GM23338 (cell line): ENCODE measurements around the gene PRPF19. TPM values are rescaled to one million over a fixed set of nuclear protein-coding genes. Genes with fewer than 3 reads are reported as not detected.
A peak's percentile ranks its signal among the peaks of the same experiment; 100 is the strongest.

Experiments
- ATAC-seq: fragments of 200-7000 bp; cut with Tn5 transposase; 3 replicates; pipeline ENCODE4 v1.9.1; 2020
- DNase-seq: peaks from one replicate; pipeline ENCODE4 v3.0.0-alpha.2; 2015; ENCODE audit warnings: low spot score
- H2AFZ ChIP-seq: fragments of 200-600 bp; sonication (generic); 2 replicates; pipeline ENCODE4 v1.8.0; 2016; ENCODE audit warnings: antibody characterized with exemption, mild to moderate bottlenecking, moderate library complexity
- H3F3A ChIP-seq: fragments of 200-600 bp; sonication (generic); replicated peaks from 2 replicates; pipeline ENCODE4 v1.8.0; 2017; ENCODE audit warnings: antibody characterized with exemption, mixed run types, low read depth
- H3K27ac ChIP-seq: fragments of 200-600 bp; sonication (generic); 2 replicates; pipeline ENCODE4 v1.6.1; 2016; ENCODE audit warnings: low read depth
- H3K27me3 ChIP-seq: fragments of 200-600 bp; sonication (generic); 2 replicates; pipeline ENCODE4 v1.8.0; 2016; ENCODE audit warnings: mild to moderate bottlenecking, mixed run types, moderate library complexity; ENCODE audit not compliant: insufficient read depth
- H3K36me3 ChIP-seq: fragments of 200-600 bp; sonication (generic); 2 replicates; pipeline ENCODE4 v1.8.0; 2016; ENCODE audit warnings: mild to moderate bottlenecking; ENCODE audit not compliant: insufficient read depth
- H3K4me1 ChIP-seq: fragments of 200-600 bp; sonication (generic); 2 replicates; pipeline ENCODE4 v1.8.0; 2016; ENCODE audit warnings: mild to moderate bottlenecking, moderate library complexity; ENCODE audit not compliant: insufficient read depth
- H3K4me2 ChIP-seq: fragments of 200-600 bp; sonication (generic); 2 replicates; pipeline ENCODE4 v1.7.1; 2017; ENCODE audit warnings: mixed run types
- H3K4me3 ChIP-seq: fragments of 200-600 bp; sonication (generic); 2 replicates; pipeline ENCODE4 v1.6.1; 2016; ENCODE audit warnings: mixed run types
- H3K79me2 ChIP-seq: fragments of 200-600 bp; sonication (generic); replicated peaks from 2 replicates; pipeline ENCODE4 v1.8.0; 2017; ENCODE audit warnings: mild to moderate bottlenecking; ENCODE audit not compliant: insufficient read depth
- H3K9me2 ChIP-seq: fragments of 200-600 bp; sonication (generic); 2 replicates; pipeline ENCODE4 v1.8.0; 2017; ENCODE audit not compliant: insufficient read depth
- H4K20me1 ChIP-seq: fragments of 200-600 bp; sonication (generic); replicated peaks from 2 replicates; pipeline ENCODE4 v1.8.0; 2017; ENCODE audit warnings: mild to moderate bottlenecking; ENCODE audit not compliant: insufficient read depth
- H3K27ac Mint-ChIP-seq: 2 replicates; pipeline ENCODE4 v1.8.0; 2020; ENCODE audit warnings: inconsistent platforms, mild to moderate bottlenecking, moderate library complexity, mixed read lengths
- H3K27me3 Mint-ChIP-seq: 3 replicates; pipeline ENCODE4 v1.8.0; 2022; ENCODE audit warnings: low read depth, mild to moderate bottlenecking, moderate library complexity, mixed read lengths, inconsistent platforms; ENCODE audit not compliant: insufficient read depth, poor library complexity
- H3K36me3 Mint-ChIP-seq: 3 replicates; pipeline ENCODE4 v1.8.0; 2021; ENCODE audit warnings: low read depth, mild to moderate bottlenecking, inconsistent platforms, moderate library complexity, mixed read lengths
- H3K4me1 Mint-ChIP-seq: 3 replicates; pipeline ENCODE4 v1.8.0; 2020; ENCODE audit warnings: mild to moderate bottlenecking, inconsistent platforms, mixed read lengths
- H3K4me3 Mint-ChIP-seq: 3 replicates; pipeline ENCODE4 v1.8.0; 2021; ENCODE audit warnings: moderate library complexity, mild to moderate bottlenecking, inconsistent platforms, mixed read lengths
- H3K9me3 Mint-ChIP-seq: 3 replicates; pipeline ENCODE4 v1.8.0; 2020; ENCODE audit warnings: moderate library complexity, mild to moderate bottlenecking, inconsistent platforms, mixed read lengths
- CREB1 ChIP-seq: fragments of 250-450 bp; sonication (Bioruptor Pico); IDR thresholded peaks from 2 replicates; pipeline ENCODE4 v1.5.0; 2020; ENCODE audit warnings: low read depth, mild to moderate bottlenecking, moderate library complexity
- CTCF ChIP-seq, 2 experiments: fragments of 200-600 bp in 1 of 2; sonication (generic) in 1 of 2; conservative IDR thresholded peaks; 2 replicates each; pipeline versions ENCODE4 v1.5.1 to v1.6.1; 2016 to 2017; ENCODE audit warnings: antibody characterized with exemption in 2 of 2, low read depth in 2 of 2, mild to moderate bottlenecking in 2 of 2, moderate library complexity in 1 of 2
- ETS1 ChIP-seq: IDR thresholded peaks from 2 replicates; pipeline ENCODE4 v1.6.1; 2016; ENCODE audit warnings: antibody characterized with exemption
- EZH2 ChIP-seq: fragments of 200-600 bp; sonication (generic); IDR thresholded peaks from one replicate; pipeline ENCODE4 v1.8.0; 2017; ENCODE audit warnings: antibody characterized with exemption, mild to moderate bottlenecking, low read depth; ENCODE audit not compliant: unreplicated experiment
- EZH2phosphoT487 ChIP-seq: fragments of 200-600 bp; sonication (generic); IDR thresholded peaks from one replicate; pipeline ENCODE4 v1.8.1; 2018; ENCODE audit warnings: antibody characterized with exemption; ENCODE audit not compliant: unreplicated experiment
- JUNB ChIP-seq: IDR thresholded peaks from one replicate; pipeline ENCODE4 v1.6.1; 2016; ENCODE audit warnings: antibody characterized with exemption; ENCODE audit not compliant: unreplicated experiment
- NANOG ChIP-seq: IDR thresholded peaks from 2 replicates; pipeline ENCODE4 v1.6.1; 2016; ENCODE audit warnings: antibody characterized with exemption, borderline replicate concordance
- POLR2AphosphoS5 ChIP-seq: IDR thresholded peaks from 2 replicates; pipeline ENCODE4 v1.6.1; 2016; ENCODE audit warnings: antibody characterized with exemption, low read depth
- STAT1 ChIP-seq: IDR thresholded peaks from one replicate; pipeline ENCODE4 v1.6.1; 2016; ENCODE audit warnings: antibody characterized with exemption; ENCODE audit not compliant: unreplicated experiment
- ZNF114 ChIP-seq: fragments of 250-450 bp; sonication (Bioruptor Pico); IDR thresholded peaks from 2 replicates; pipeline ENCODE4 v1.5.0; 2020; ENCODE audit warnings: mild to moderate bottlenecking, moderate library complexity
- ZNF331 ChIP-seq: fragments of 250-450 bp; sonication (Bioruptor Pico); IDR thresholded peaks from 2 replicates; pipeline ENCODE4 v1.5.0; 2020; ENCODE audit warnings: low read depth, mild to moderate bottlenecking, moderate library complexity
- polyA plus RNA-seq: library from polyadenylated mRNA; unstranded; fragments of >200 nt; fragmentation: Nextera tagmentation; extraction: Ambion mirVana; gene quantifications from 2 replicates; pipeline ENCODE4 v1.2.1, GENCODE V29; 2016
- total RNA-seq: library from RNA; depleted of rRNA; stranded (reverse); fragments of >200 nt; shearing (Covaris generic); gene quantifications from 2 replicates; pipeline ENCODE4 v1.2.3, GENCODE V29; 2014
- TF ChIP-seq, protein P1 (sequence below): fragments of 250-450 bp; sonication (Bioruptor Pico); IDR thresholded peaks from 2 replicates; pipeline ENCODE4 v1.5.0; 2020; ENCODE audit warnings: mild to moderate bottlenecking, moderate library complexity
- TF ChIP-seq, protein P2 (sequence below): IDR thresholded peaks from one replicate; pipeline ENCODE4 v1.6.1; 2018; ENCODE audit warnings: antibody characterized with exemption; ENCODE audit not compliant: unreplicated experiment

Gene PRPF19
- total and polyA plus RNA-seq, 2 experiments from 2014 or later, result 153 to 161 TPM

- no peak for DNase-seq
- Histone ChIP-seq H3K79me2 (peaks cover 49% of the 10 kb centered on the region), H3K4me2 (no peak overlapping the region; the same call in 1 of the 2 replicates), H3K27me3 (no peaks in the 10 kb centered on the region), H3F3A (no peaks in the 10 kb centered on the region), H3K27ac (no peak overlapping the region), H3K4me1 (peaks cover 18% of the 10 kb centered on the region), H4K20me1 (peaks cover 21% of the 10 kb centered on the region), H3K9me2 (0 out of 2 replicates have a peak, but pooled peaks cover 4% of the 10 kb centered on the region), H3K36me3 (no peaks in the 10 kb centered on the region; the same call in 1 of the 2 replicates), H2AFZ (no peak overlapping the region), H3K4me3 (no peak overlapping the region; the same call in 1 of the 2 replicates)
- no peaks in the 10 kb centered on the region; the same call in 1 of the 3 replicates for H3K9me3 Mint-ChIP-seq
- no peak for ATAC-seq
- H3K4me3 Mint-ChIP-seq, result peak overlapping the region; percentile 93
- TF ChIP-seq ZNF114 (CRISPR knock-in tag), result no peak
- no peak for TF ChIP-seq CREB1 (CRISPR knock-in tag)
- TF ChIP-seq EZH2phosphoT487, result no peak
- TF ChIP-seq JUNB, result no peak
- TF ChIP-seq ETS1, result no peak
- TF ChIP-seq, protein P1, sequence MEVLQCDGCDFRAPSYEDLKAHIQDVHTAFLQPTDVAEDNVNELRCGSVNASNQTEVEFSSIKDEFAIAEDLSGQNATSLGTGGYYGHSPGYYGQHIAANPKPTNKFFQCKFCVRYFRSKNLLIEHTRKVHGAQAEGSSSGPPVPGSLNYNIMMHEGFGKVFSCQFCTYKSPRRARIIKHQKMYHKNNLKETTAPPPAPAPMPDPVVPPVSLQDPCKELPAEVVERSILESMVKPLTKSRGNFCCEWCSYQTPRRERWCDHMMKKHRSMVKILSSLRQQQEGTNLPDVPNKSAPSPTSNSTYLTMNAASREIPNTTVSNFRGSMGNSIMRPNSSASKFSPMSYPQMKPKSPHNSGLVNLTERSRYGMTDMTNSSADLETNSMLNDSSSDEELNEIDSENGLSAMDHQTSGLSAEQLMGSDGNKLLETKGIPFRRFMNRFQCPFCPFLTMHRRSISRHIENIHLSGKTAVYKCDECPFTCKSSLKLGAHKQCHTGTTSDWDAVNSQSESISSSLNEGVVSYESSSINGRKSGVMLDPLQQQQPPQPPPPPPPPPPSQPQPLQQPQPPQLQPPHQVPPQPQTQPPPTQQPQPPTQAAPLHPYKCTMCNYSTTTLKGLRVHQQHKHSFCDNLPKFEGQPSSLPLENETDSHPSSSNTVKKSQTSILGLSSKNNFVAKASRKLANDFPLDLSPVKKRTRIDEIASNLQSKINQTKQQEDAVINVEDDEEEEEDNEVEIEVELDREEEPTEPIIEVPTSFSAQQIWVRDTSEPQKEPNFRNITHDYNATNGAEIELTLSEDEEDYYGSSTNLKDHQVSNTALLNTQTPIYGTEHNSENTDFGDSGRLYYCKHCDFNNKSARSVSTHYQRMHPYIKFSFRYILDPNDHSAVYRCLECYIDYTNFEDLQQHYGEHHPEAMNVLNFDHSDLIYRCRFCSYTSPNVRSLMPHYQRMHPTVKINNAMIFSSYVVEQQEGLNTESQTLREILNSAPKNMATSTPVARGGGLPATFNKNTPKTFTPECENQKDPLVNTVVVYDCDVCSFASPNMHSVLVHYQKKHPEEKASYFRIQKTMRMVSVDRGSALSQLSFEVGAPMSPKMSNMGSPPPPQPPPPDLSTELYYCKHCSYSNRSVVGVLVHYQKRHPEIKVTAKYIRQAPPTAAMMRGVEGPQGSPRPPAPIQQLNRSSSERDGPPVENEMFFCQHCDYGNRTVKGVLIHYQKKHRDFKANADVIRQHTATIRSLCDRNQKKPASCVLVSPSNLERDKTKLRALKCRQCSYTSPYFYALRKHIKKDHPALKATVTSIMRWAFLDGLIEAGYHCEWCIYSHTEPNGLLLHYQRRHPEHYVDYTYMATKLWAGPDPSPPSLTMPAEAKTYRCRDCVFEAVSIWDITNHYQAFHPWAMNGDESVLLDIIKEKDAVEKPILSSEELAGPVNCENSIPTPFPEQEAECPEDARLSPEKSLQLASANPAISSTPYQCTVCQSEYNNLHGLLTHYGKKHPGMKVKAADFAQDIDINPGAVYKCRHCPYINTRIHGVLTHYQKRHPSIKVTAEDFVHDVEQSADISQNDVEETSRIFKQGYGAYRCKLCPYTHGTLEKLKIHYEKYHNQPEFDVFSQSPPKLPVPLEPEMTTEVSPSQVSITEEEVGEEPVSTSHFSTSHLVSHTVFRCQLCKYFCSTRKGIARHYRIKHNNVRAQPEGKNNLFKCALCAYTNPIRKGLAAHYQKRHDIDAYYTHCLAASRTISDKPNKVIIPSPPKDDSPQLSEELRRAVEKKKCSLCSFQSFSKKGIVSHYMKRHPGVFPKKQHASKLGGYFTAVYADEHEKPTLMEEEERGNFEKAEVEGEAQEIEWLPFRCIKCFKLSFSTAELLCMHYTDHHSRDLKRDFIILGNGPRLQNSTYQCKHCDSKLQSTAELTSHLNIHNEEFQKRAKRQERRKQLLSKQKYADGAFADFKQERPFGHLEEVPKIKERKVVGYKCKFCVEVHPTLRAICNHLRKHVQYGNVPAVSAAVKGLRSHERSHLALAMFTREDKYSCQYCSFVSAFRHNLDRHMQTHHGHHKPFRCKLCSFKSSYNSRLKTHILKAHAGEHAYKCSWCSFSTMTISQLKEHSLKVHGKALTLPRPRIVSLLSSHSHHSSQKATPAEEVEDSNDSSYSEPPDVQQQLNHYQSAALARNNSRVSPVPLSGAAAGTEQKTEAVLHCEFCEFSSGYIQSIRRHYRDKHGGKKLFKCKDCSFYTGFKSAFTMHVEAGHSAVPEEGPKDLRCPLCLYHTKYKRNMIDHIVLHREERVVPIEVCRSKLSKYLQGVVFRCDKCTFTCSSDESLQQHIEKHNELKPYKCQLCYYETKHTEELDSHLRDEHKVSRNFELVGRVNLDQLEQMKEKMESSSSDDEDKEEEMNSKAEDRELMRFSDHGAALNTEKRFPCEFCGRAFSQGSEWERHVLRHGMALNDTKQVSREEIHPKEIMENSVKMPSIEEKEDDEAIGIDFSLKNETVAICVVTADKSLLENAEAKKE (CRISPR knock-in tag), result no peak
- TF ChIP-seq EZH2, result no peak
- no peak for TF ChIP-seq NANOG
- no peak for TF ChIP-seq CTCF (conservative IDR thresholded peaks at IDR 0.05; ENCODE audit: low read depth in 2 of 2)
- TF ChIP-seq, protein P2, sequence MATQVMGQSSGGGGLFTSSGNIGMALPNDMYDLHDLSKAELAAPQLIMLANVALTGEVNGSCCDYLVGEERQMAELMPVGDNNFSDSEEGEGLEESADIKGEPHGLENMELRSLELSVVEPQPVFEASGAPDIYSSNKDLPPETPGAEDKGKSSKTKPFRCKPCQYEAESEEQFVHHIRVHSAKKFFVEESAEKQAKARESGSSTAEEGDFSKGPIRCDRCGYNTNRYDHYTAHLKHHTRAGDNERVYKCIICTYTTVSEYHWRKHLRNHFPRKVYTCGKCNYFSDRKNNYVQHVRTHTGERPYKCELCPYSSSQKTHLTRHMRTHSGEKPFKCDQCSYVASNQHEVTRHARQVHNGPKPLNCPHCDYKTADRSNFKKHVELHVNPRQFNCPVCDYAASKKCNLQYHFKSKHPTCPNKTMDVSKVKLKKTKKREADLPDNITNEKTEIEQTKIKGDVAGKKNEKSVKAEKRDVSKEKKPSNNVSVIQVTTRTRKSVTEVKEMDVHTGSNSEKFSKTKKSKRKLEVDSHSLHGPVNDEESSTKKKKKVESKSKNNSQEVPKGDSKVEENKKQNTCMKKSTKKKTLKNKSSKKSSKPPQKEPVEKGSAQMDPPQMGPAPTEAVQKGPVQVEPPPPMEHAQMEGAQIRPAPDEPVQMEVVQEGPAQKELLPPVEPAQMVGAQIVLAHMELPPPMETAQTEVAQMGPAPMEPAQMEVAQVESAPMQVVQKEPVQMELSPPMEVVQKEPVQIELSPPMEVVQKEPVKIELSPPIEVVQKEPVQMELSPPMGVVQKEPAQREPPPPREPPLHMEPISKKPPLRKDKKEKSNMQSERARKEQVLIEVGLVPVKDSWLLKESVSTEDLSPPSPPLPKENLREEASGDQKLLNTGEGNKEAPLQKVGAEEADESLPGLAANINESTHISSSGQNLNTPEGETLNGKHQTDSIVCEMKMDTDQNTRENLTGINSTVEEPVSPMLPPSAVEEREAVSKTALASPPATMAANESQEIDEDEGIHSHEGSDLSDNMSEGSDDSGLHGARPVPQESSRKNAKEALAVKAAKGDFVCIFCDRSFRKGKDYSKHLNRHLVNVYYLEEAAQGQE, result no peak
- TF ChIP-seq POLR2AphosphoS5, result no peak
- TF ChIP-seq STAT1, result no peak
- TF ChIP-seq ZNF331, result no peak
- peaks cover 36% of the 10 kb centered on the region for H3K4me1 Mint-ChIP-seq
- peaks cover 39% of the 10 kb centered on the region for H3K36me3 Mint-ChIP-seq
- peaks cover 26% of the 10 kb centered on the region for H3K27me3 Mint-ChIP-seq
- H3K27ac Mint-ChIP-seq, result 0 out of 2 replicates have a peak overlapping the region, but pooled peaks have one; percentile 41
Measured at GRCh38 chr11:60845338-60845737, 61.0 kb downstream of the PRPF19 start.
